ENCODE data around the gene IFT81.

IFT81 gene

GRCh38 chr12:110157539-110157938 lies 33.4 kb downstream of the IFT81 start:
- DNase-seq (ENCODE audit: low spot score) = no peak
- FAIRE-seq = no peak

GRCh38 chr12:110159671-110160245 lies 35.6 kb downstream of the IFT81 start:
- FAIRE-seq = no peak
- DNase-seq (ENCODE audit: low spot score) = no peak

DNA sequence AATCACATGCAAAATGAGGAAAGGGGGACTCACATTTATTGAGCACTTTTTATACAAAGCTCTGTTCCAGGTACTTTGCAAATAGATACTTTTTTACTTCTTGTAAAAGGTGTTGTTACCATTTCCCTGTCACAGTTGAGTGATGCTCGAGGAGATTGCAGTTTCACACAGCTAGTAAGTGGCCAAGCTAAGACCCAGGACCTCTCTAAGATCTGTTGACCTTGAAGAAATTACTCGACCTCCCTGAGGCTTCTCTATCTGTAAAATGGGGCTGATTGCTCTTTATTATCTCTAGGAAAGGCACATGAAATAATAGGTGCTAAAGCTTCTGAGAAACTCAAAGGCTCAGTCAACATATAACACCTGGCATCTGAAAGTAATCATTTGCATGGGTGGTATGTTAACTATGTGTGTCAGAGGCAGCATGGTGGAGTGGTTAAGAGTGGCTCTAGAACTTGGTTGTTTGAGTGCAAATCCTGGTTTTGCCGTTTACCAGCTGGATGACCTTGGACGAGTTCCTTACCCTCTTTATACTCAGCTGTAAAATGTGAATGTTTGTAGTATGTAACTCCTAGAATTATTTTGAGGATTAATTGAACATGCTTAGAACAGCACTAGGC lies 41.5 kb downstream of the IFT81 start:
- FAIRE-seq = no peak
- DNase-seq (ENCODE audit: low spot score) = no peak

- DNase-seq (ENCODE audit: low spot score) (no peak), FAIRE-seq (no peak)
Measured at GRCh38 chr12:110168732-110169455, 44.7 kb downstream of the IFT81 start.

DNA sequence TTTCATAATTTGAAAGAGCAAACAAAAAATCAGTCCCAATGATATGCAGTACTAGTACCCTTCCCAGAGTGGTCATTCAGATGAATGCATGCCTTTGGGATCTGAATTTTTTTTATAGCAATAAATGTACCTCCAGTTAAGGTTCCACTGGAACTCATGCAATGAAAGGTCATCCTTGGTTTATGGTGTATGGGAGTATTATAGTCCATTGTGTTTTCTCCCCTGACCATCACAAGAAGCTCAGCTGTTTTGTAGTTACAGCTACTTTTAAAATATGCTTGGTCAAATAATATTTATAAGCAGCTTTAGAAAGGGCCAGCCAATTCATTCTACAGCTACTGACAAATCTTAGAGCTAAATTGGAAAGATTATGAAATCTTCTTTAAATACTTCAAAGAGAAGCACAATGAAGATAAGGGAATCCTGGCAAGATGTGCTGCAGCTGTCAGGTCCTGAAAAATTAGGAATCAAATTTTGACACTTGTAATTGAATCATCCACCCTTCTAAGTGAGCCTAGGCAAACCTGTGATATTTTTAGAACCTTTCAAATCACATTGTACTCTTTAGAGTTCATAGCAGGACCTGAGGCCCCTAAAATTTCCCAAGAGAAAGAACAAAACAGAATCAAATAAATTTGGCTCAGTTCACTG lies 46.5 kb downstream of the IFT81 start:
- FAIRE-seq (no peak), DNase-seq (ENCODE audit: low spot score) (no peak)

DNA sequence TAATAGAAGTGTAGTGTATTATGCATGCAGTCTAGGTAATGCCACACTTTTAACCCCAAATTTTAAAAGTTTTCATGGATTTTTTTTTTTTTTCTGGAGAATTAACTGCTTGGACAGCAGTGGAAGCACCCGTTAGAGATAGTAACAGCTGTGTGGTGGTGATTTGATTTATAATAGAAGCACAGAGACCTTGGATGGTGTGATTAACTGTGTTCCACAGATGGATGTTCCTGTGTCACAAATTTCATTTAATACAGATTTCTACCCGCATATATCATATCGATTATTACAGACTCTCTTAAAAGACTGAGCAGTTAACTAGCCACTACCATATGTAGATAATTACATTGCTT lies 47.0 kb downstream of the IFT81 start:
- DNase-seq (ENCODE audit: low spot score) = no peak
- FAIRE-seq = no peak

DNA sequence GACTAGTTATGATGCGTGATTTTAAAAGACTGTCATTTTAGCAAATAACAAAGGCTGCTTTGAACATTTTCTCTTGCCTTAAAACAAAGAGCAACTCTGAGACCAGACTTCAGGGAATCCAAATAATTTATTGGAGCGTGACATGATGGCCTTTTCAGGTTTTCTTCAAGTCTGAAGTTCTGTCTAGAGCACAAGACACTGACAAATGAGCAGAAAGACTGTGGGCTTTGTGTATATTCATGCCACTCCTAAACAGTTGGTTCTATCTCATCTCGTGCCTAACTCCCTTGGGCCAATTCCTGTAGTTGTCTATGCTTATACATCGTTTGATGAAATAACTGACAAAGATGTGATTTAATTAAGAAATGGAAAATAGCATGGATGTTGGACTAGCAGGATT lies 47.5 kb downstream of the IFT81 start:
- no peak for DNase-seq (ENCODE audit: low spot score)
- FAIRE-seq = no peak

DNA sequence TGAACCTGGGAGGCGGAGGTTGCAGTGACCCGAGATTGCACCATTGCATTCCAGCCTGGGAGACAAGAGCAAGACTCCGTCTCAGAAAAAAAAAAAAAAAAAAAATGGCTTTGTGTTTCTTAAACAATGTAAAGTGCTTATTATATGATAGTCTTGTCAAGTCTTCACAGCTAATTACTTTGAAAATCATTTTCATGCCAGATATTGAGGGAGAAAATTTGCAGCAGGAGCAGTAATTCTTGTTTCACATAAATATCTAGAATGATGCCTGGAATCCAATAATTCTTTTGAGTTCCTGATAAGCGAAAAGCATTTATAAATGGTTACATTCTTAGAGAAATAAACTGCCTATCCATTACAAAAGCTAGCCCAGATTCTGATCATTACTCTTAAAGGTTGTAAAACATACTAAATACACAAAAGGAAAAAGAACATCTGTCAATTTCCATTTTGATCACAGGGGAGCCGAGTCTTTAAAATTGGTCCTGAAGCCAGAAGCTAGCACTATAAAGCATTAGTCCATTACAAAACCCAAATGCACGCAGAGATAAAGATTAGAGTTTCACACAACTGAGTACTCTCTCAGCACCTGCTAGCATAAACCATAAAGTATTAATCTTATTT lies 50.3 kb downstream of the IFT81 start:
- FAIRE-seq (no peak), DNase-seq (ENCODE audit: low spot score) (no peak)

DNA sequence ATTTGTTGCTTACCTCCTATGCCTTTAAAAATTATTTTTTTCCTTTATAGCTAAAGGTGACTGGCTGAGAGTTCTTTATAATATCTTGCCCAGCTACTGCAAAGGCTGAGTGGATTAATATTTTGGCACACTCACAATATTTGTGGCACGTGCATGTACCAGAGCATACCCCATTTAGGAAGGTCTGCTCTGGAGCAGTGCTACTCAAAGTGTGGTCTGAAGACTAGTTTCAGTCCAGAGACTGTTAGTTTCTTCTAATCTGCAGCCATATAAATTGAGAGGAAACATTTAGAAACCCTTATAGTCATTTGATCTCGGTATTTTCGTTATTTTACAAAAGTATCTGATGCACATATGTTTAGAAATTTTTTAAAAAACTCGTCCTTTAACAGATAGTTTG lies 51.0 kb downstream of the IFT81 start:
- DNase-seq (ENCODE audit: low spot score) (no peak), FAIRE-seq (no peak)

DNA sequence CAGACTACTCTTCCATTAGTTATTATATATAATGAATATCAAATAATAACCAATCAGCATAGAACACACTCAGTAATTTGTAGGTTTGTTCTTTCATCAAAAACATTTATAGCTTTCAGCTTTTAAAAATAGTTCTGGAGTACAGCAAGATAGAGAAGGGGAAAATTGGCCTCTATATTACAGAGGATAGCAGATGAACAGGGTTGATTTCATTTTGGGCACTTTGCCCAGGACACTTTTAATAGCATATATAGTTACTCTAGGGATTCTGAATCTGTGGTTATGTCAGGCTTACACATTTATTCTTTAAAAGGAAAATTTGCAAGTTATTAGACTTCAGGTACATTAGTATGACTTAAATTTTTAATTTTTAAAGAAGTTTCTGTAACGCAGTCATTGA lies 52.6 kb downstream of the IFT81 start:
- DNase-seq (ENCODE audit: low spot score) (no peak), FAIRE-seq (no peak)

DNA sequence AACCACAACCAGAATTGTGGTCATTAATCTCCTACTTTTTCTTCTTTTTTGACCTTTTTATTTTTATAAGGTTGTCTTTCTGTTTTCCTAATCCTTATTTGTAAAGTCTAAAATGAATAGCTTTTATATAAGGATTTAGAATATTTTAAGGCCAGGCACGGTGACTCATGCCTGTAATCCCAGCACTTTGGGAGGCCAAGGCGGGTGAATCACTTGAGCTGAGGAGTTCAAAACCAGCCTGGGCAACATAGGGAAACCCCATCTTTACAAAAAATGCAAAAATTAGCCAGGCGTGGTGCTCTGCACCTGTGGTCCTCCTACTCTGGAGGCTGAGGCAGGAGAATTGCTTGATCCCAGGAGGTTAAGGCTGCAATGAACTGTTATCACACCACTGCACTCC lies 55.1 kb downstream of the IFT81 start:
- FAIRE-seq = peak; percentile 16
- DNase-seq (ENCODE audit: low spot score) = no peak

- no peak for FAIRE-seq
- no peak for DNase-seq (ENCODE audit: low spot score)
Measured at GRCh38 chr12:110180591-110181005, 56.4 kb downstream of the IFT81 start.

DNA sequence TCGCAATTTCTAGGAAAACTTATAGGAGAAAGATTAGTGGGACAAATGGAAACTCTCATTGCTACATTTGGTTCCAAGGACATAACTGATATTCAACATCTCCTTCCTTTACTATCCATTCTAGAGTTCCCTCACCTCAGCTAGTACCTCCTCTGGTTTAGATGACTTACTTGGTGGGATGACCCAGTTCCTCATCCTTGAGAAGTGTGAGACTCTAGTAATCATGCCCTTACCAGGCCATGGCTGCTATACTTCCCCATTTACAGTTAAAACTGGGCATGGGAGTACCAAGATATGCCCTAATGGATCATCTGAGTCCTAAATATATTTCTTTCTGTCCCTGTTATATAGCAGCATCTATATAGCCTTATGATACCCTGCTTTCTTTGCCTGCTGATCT lies 58.1 kb downstream of the IFT81 start:
- DNase-seq (ENCODE audit: low spot score) = no peak
- FAIRE-seq = no peak

GRCh38 chr12:110183386-110183785 lies 59.2 kb downstream of the IFT81 start:
- FAIRE-seq (no peak), DNase-seq (ENCODE audit: low spot score) (no peak)

- FAIRE-seq (no peak), DNase-seq (ENCODE audit: low spot score) (no peak)
Measured at GRCh38 chr12:110185626-110186025, 61.5 kb downstream of the IFT81 start.

DNA sequence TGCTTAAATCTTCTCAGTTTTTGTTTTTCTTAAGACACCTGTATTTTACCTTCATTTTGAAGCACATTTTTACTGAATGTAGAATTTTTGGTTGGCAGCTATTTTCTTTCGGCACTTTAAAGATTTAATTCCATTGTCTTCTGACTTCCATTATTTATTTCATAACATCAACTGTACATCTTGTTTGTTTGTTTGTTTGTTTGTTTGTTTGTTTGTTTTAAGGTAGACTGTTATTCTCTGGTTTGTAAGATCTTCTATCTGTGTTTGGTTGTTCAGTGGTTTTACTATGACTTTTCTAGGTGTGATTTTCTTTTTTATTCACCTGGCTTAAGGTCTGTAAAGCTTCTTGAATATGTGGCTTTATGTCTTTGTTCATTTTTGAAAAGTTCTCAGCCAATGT lies 61.9 kb downstream of the IFT81 start:
- no peak for FAIRE-seq

GRCh38 chr12:110193196-110193595 lies 69.0 kb downstream of the IFT81 start:
- no peak for DNase-seq (ENCODE audit: low spot score)
- FAIRE-seq = no peak

More for the DNA sequence above, 61.9 kb downstream of the IFT81 start:
- DNase-seq (ENCODE audit: low spot score) = no peak

- FAIRE-seq = no peak
- no peak for DNase-seq (ENCODE audit: low spot score)
Measured at GRCh38 chr12:110197003-110197402, 72.8 kb downstream of the IFT81 start.

GRCh38 chr12:110198386-110198785 lies 74.2 kb downstream of the IFT81 start:
- DNase-seq (ENCODE audit: low spot score) = no peak
- FAIRE-seq = no peak

DNA sequence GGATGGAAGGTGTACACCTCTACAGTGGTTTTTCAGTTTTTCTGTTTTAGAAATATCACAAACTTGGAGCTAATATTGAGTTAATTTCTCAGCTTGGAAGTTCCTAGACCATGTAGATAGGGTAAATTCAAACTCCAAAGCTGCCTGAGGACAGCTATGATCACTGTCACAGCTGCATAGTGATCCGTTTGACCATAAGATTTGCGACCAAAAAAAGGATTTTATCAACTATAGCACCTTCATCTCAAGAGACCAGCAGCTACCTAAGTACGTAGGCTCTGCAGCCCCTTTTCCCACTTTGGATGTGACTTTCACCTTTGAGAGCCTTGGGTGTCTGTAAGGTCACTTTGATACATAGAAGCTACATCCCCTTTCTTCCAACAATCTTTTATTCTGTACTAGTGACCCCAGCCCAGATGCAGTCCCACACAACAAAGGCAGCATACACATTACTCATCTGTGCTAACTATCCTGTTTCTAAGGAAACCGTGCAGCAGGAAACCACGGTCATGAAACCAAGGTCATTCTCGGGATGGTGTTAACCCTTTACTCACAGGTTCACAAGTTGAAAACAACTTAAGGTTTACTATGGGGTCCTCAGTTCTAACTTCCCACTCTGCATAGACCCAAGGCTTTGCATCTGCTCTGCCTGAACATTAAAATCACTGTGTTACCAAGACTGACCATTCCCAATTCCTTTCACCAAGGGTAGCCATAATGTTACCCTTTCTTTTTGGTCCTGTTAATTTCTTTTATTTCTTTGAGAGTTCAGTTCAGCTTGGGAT lies 75.4 kb downstream of the IFT81 start:
- DNase-seq (ENCODE audit: low spot score) (peak; percentile 37), FAIRE-seq (no peak)

DNA sequence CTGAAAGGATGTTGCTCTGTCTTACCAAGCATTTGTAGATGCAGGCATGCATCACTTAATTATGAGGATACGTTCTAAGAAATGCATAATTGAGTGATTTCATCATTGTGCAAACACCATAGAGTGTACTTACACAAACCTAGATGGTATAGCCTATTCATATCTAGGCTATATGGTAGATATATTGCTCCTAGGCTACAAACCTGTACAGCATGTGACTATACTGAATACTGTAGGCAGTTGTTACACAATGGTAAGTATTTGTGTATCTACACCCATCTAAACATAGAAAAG lies 75.9 kb downstream of the IFT81 start:
- no peak for FAIRE-seq

GRCh38 chr12:110201995-110202394 lies 77.8 kb downstream of the IFT81 start:
- no peak for DNase-seq (ENCODE audit: low spot score)
- FAIRE-seq = no peak

More for the DNA sequence above, 75.9 kb downstream of the IFT81 start:
- DNase-seq (ENCODE audit: low spot score) = no peak
